H9 (cell line): ENCODE data around the gene RASSF7. TPM values are rescaled to one million over a fixed set of nuclear protein-coding genes. Genes with fewer than 3 reads are reported as not detected.
"Not testable (repeated sequence)": the region's sequence is repeated elsewhere in the genome, so short reads cannot be mapped to it uniquely, and the experiment has no call there.

Source experiments
- DNase-seq: peaks from one replicate; pipeline ENCODE4 v3.0.0-alpha.2; 2017
- H2AFZ ChIP-seq: one replicate; pipeline ENCODE4 v1.6.1; 2013; ENCODE audit warnings: mild to moderate bottlenecking, low read length, control low read depth, moderate library complexity
- H2AK5ac ChIP-seq: 2 replicates; pipeline ENCODE4 v1.6.1; 2013; ENCODE audit warnings: low read length, control low read depth, mixed read lengths; ENCODE audit not compliant: insufficient read length
- H2BK120ac ChIP-seq: one replicate; pipeline ENCODE4 v1.6.1; 2013; ENCODE audit warnings: low read depth, mild to moderate bottlenecking, low read length, control low read depth, inconsistent platforms; ENCODE audit not compliant: poor library complexity, severe bottlenecking
- H2BK12ac ChIP-seq: 2 replicates; pipeline ENCODE4 v1.6.1; 2013; ENCODE audit warnings: low read length, control low read depth, mixed read lengths, low read depth; ENCODE audit not compliant: insufficient read length
- H2BK15ac ChIP-seq: 2 replicates; pipeline ENCODE4 v1.6.1; 2013; ENCODE audit warnings: low read depth, low read length, control low read depth
- H2BK20ac ChIP-seq: one replicate; pipeline ENCODE4 v1.6.1; 2013; ENCODE audit warnings: low read depth, mild to moderate bottlenecking, low read length, control low read depth, inconsistent platforms; ENCODE audit not compliant: poor library complexity, severe bottlenecking
- H2BK5ac ChIP-seq: 2 replicates; pipeline ENCODE4 v1.6.1; 2013; ENCODE audit warnings: low read length, control low read depth, mixed read lengths; ENCODE audit not compliant: insufficient read length
- H3K14ac ChIP-seq: 2 replicates; pipeline ENCODE4 v1.6.1; 2013; ENCODE audit warnings: low read length, control low read depth; ENCODE audit not compliant: insufficient read depth
- H3K18ac ChIP-seq: 2 replicates; pipeline ENCODE4 v1.6.1; 2013; ENCODE audit warnings: low read depth, mild to moderate bottlenecking, mixed read lengths, low read length, control low read depth; ENCODE audit not compliant: insufficient read length
- H3K23ac ChIP-seq: 2 replicates; pipeline ENCODE4 v1.6.1; 2013; ENCODE audit warnings: low read length, control low read depth, mixed read lengths, low read depth; ENCODE audit not compliant: insufficient read length
- H3K23me2 ChIP-seq: 2 replicates; pipeline ENCODE4 v1.6.1; 2013; ENCODE audit warnings: low read depth, mild to moderate bottlenecking, mixed read lengths, low read length, control low read depth; ENCODE audit not compliant: insufficient read length, poor library complexity, severe bottlenecking
- H3K27ac ChIP-seq: 2 replicates; pipeline ENCODE4 v1.5.1; 2013; ENCODE audit warnings: low read length, control low read depth, mixed read lengths, low read depth; ENCODE audit not compliant: insufficient read length
- H3K27me3 ChIP-seq: 2 replicates; pipeline ENCODE4 v1.6.1; 2013; ENCODE audit warnings: low read length, control low read depth, inconsistent platforms; ENCODE audit not compliant: insufficient read depth
- H3K4ac ChIP-seq: 2 replicates; pipeline ENCODE4 v1.6.1; 2013; ENCODE audit warnings: low read depth, mild to moderate bottlenecking, control low read depth, inconsistent platforms, low read length, moderate library complexity
- H3K4me1 ChIP-seq: 2 replicates; pipeline ENCODE4 v1.6.1; 2013; ENCODE audit warnings: low read length, control low read depth, inconsistent platforms; ENCODE audit not compliant: insufficient read depth
- H3K4me2 ChIP-seq: 2 replicates; pipeline ENCODE4 v1.6.1; 2013; ENCODE audit warnings: low read length, control low read depth, mixed read lengths; ENCODE audit not compliant: insufficient read length, insufficient read depth
- H3K56ac ChIP-seq: 2 replicates; pipeline ENCODE4 v1.6.1; 2013; ENCODE audit warnings: low read depth, mild to moderate bottlenecking, mixed read lengths, low read length, control low read depth; ENCODE audit not compliant: insufficient read length
- H3K79me1 ChIP-seq: 2 replicates; pipeline ENCODE4 v1.6.1; 2013; ENCODE audit warnings: low read depth, mild to moderate bottlenecking, moderate library complexity, low read length, control low read depth, inconsistent platforms; ENCODE audit not compliant: insufficient read depth, poor library complexity, severe bottlenecking
- H3K79me2 ChIP-seq: 2 replicates; pipeline ENCODE4 v1.6.1; 2013; ENCODE audit warnings: low read length, control low read depth, inconsistent platforms; ENCODE audit not compliant: insufficient read depth
- H3K9ac ChIP-seq: 2 replicates; pipeline ENCODE4 v1.6.1; 2013; ENCODE audit warnings: low read length, control low read depth, mixed read lengths; ENCODE audit not compliant: insufficient read length; ENCODE audit errors: extremely low read depth
- H3K9me3 ChIP-seq: one replicate; pipeline ENCODE4 v1.6.1; 2013; ENCODE audit warnings: low read depth, low read length, inconsistent platforms; ENCODE audit not compliant: control insufficient read depth
- H3T11ph ChIP-seq: one replicate; pipeline ENCODE4 v1.6.1; 2013; ENCODE audit warnings: mild to moderate bottlenecking, low read length, control low read depth, inconsistent platforms
- H4K20me1 ChIP-seq: one replicate; pipeline ENCODE4 v1.6.1; 2013; ENCODE audit not compliant: control insufficient read depth, insufficient read length, insufficient read depth
- H4K5ac ChIP-seq: 2 replicates; pipeline ENCODE4 v1.6.1; 2013; ENCODE audit warnings: low read depth, mild to moderate bottlenecking, mixed read lengths, low read length, control low read depth; ENCODE audit not compliant: insufficient read length
- H4K8ac ChIP-seq: replicated peaks from 2 replicates; pipeline ENCODE4 v1.6.1; 2013; ENCODE audit warnings: low read length, control low read depth, mixed read lengths, low read depth; ENCODE audit not compliant: insufficient read length
- H4K91ac ChIP-seq: 2 replicates; pipeline ENCODE4 v1.6.1; 2013; ENCODE audit warnings: low read depth, mild to moderate bottlenecking, moderate library complexity, mixed read lengths, low read length, control low read depth; ENCODE audit not compliant: insufficient read length
- H3K27ac Mint-ChIP-seq, 3 experiments: 2 replicates in 2 of 3; 3 replicates in 1 of 3; pipeline ENCODE4 v1.8.0; 2020 to 2021; ENCODE audit warnings: mixed read lengths in 3 of 3, mild to moderate bottlenecking in 1 of 3, moderate library complexity in 1 of 3
- H3K27me3 Mint-ChIP-seq: 2 replicates; pipeline ENCODE4 v1.8.0; 2021; ENCODE audit warnings: low read depth, mild to moderate bottlenecking, moderate library complexity, mixed read lengths
- H3K36me3 Mint-ChIP-seq, 3 experiments: 2 replicates in 2 of 3; 3 replicates in 1 of 3; pipeline ENCODE4 v1.8.0; 2020 to 2021; ENCODE audit warnings: low read depth in 3 of 3, mixed read lengths in 3 of 3; ENCODE audit not compliant: insufficient read depth in 1 of 3
- H3K4me1 Mint-ChIP-seq, 2 experiments: 2 replicates each; pipeline ENCODE4 v1.8.0; 2020; ENCODE audit warnings: mixed read lengths in 2 of 2
- H3K4me3 Mint-ChIP-seq, 2 experiments: 2 replicates in 1 of 2; 3 replicates in 1 of 2; pipeline ENCODE4 v1.8.0; 2020 to 2021; ENCODE audit warnings: mild to moderate bottlenecking in 2 of 2, mixed read lengths in 2 of 2, moderate library complexity in 1 of 2
- H3K9me3 Mint-ChIP-seq, 2 experiments: 2 replicates in 1 of 2; 3 replicates in 1 of 2; pipeline ENCODE4 v1.8.0; 2020; ENCODE audit warnings: mild to moderate bottlenecking in 2 of 2, mixed read lengths in 2 of 2, moderate library complexity in 1 of 2
- WGBS: extraction: QIAGEN DNeasy Blood & Tissue Kit; methylation state at CpG from one replicate; pipeline ENCODE4 v1.1.7; 2013; ENCODE audit warnings: missing lambda C conversion rate, low lambda C conversion rate, mixed read lengths; ENCODE audit not compliant: insufficient read length; ENCODE audit errors: extremely low coverage; 5-methylcytosine and 5-hydroxymethylcytosine counted together
- total RNA-seq: library from RNA; stranded (reverse); gene quantifications from 2 replicates; pipeline ENCODE4 v1.2.1, GENCODE V29; 2021
- TF ChIP-seq, protein P1 (sequence below): fragments of 200-600 bp; sonication (generic); conservative IDR thresholded peaks from 3 replicates; pipeline ENCODE4 v1.8.0; 2021; ENCODE audit warnings: antibody characterized with exemption, mild to moderate bottlenecking

RASSF7 gene
- total RNA-seq, 1 experiment from 2014 or later, result 26.3 TPM

DNA sequence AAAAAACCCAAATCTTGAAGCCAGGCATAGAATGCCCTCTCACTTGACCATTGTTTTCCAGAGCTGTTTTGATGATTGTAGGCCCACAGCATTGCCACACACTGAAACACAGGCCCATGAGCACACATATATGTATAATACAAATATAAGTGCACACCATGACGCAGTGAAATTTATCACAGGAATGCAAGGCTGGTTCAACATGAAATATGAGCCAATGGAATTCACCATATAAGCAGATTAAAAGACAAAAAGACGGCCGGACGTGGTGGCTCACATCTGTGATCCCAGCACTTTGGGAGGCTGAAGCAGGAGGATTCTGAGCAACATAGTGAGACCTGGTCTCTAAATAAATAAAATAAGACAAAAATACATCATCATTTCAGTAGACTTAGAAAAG, 44.4 kb upstream of the RASSF7 start:
- H3K79me2 ChIP-seq, result no peaks in the 10 kb centered on the region
- H3K9me3 ChIP-seq, result no peaks in the 10 kb centered on the region
- no peaks in the 10 kb centered on the region for H3K79me1 ChIP-seq
- DNase-seq, result no peak
- no peak overlapping the region for H4K8ac ChIP-seq
- no peak overlapping the region for H3K4ac ChIP-seq
- peaks cover 34 to 39% of the 10 kb centered on the region in 2 experiments for H3K9me3 Mint-ChIP-seq
- peaks cover 3 to 4% of the 10 kb centered on the region in 2 experiments; a peak in 3 of 4 replicates for H3K4me1 Mint-ChIP-seq
- no peak overlapping the region for H3K9ac ChIP-seq
- H2BK15ac ChIP-seq, result no peak overlapping the region
- no peak overlapping the region for H4K91ac ChIP-seq
- H2BK12ac ChIP-seq, result no peak overlapping the region
- no peaks in the 10 kb centered on the region for H4K20me1 ChIP-seq
- no peak overlapping the region for H2AFZ ChIP-seq
- H3K56ac ChIP-seq, result no peak overlapping the region
- H3K4me3 Mint-ChIP-seq, result no peak overlapping the region
- no peak overlapping the region for H2BK120ac ChIP-seq
- no peak overlapping the region for H2BK20ac ChIP-seq
- no peak overlapping the region for H3K27ac ChIP-seq
- no peak overlapping the region for H3T11ph ChIP-seq
- peaks cover 3% of the 10 kb centered on the region for H3K23me2 ChIP-seq
- H3K23ac ChIP-seq, result no peak overlapping the region
- H3K36me3 Mint-ChIP-seq, result peaks cover 38 to 46% (median 42%) of the 10 kb centered on the region in 3 experiments
- no peak overlapping the region for H3K4me2 ChIP-seq
- no peak overlapping the region for H3K27ac Mint-ChIP-seq
- no peaks in the 10 kb centered on the region for H3K4me1 ChIP-seq
- H3K14ac ChIP-seq, result no peak overlapping the region
- WGBS, result no CpG with 5 or more reads among the region's 4 CpGs
- TF ChIP-seq, protein P1, sequence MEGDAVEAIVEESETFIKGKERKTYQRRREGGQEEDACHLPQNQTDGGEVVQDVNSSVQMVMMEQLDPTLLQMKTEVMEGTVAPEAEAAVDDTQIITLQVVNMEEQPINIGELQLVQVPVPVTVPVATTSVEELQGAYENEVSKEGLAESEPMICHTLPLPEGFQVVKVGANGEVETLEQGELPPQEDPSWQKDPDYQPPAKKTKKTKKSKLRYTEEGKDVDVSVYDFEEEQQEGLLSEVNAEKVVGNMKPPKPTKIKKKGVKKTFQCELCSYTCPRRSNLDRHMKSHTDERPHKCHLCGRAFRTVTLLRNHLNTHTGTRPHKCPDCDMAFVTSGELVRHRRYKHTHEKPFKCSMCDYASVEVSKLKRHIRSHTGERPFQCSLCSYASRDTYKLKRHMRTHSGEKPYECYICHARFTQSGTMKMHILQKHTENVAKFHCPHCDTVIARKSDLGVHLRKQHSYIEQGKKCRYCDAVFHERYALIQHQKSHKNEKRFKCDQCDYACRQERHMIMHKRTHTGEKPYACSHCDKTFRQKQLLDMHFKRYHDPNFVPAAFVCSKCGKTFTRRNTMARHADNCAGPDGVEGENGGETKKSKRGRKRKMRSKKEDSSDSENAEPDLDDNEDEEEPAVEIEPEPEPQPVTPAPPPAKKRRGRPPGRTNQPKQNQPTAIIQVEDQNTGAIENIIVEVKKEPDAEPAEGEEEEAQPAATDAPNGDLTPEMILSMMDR, result no peak
- H4K5ac ChIP-seq, result no peak overlapping the region
- no peak overlapping the region for H2BK5ac ChIP-seq
- H3K18ac ChIP-seq, result no peak overlapping the region
- no peaks in the 10 kb centered on the region for H3K27me3 ChIP-seq
- H2AK5ac ChIP-seq, result no peak overlapping the region
- peaks cover 9% of the 10 kb centered on the region for H3K27me3 Mint-ChIP-seq

DNA sequence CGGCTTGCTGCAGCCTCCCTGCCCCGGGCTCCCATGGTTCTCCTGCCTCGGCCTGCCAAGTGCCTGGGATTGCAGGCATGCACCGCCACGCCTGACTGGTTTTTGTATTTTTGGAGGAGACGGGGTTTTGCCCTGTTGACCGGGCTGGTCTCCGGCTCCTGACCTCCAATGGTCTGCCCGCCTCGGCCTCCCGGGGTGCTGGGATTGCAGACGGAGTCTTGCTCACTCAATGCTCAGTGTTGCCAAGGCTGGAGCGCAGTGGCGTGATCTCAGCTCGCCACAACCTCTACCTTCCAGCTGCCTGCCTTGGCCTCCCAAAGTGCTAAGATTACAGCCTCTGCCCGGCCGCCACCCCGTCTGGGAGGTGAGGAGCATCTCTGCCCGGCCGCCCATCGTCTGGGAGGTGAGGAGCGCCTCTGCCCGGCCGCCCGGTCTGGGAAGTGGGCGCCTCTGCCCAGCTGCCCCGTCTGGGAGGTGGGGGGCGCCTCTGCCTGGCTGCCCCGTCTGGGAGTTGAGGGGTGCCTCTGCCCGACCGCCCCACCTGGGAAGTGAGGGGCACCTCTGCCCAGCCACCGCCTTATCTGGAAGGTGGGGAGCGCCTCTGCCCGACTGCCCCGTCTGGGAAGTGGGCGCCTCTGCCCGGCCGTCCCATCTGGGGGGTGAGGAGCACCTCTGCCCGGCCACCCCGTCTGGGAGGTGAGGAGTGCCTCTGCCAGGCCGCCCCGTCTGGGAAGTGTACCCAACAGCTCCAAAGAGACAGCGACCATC, 43.7 kb upstream of the RASSF7 start:
- H2BK12ac ChIP-seq, H4K8ac ChIP-seq, H3K27ac Mint-ChIP-seq, H4K91ac ChIP-seq, H2BK20ac ChIP-seq, H3K79me2 ChIP-seq, H2AK5ac ChIP-seq, H3T11ph ChIP-seq, H3K23ac ChIP-seq, H3K18ac ChIP-seq, H4K20me1 ChIP-seq, H3K14ac ChIP-seq, H2AFZ ChIP-seq, H3K23me2 ChIP-seq, H3K27me3 ChIP-seq, H3K56ac ChIP-seq, DNase-seq, H2BK120ac ChIP-seq, H3K4me3 Mint-ChIP-seq, H3K4me2 ChIP-seq, H3K4me1 ChIP-seq, H2BK15ac ChIP-seq, H3K9me3 ChIP-seq, H4K5ac ChIP-seq, H3K27ac ChIP-seq, H2BK5ac ChIP-seq, H3K9ac ChIP-seq, H3K4ac ChIP-seq, H3K79me1 ChIP-seq, H3K27me3 Mint-ChIP-seq, H3K4me1 Mint-ChIP-seq: not testable (repeated sequence)
- no CpG with 5 or more reads among the region's 43 CpGs for WGBS
- Mint-ChIP-seq H3K36me3 (peaks cover 34 to 43% (median 39%) of the 10 kb centered on the region in 3 experiments), H3K9me3 (peaks cover 34 to 41% of the 10 kb centered on the region in 2 experiments)
